Hindlimb muscle (tissue), 1 donor: ENCODE measurements around the gene SIL1. TPM values are rescaled to one million over a fixed set of nuclear protein-coding genes. Genes with fewer than 3 reads are reported as not detected.
"Not testable (repeated sequence)": the region's sequence is repeated elsewhere in the genome, so short reads cannot be mapped to it uniquely, and the experiment has no call there.

Source experiments
- DNase-seq: peaks from one replicate; pipeline ENCODE4 v3.0.0-alpha.2; 2013
- polyA plus RNA-seq: library from polyadenylated mRNA; unstranded; fragments of 120-200 nt; gene quantifications from one replicate; pipeline ENCODE4 v1.2.1, GENCODE V29; 2013; ENCODE audit not compliant: insufficient read length

Gene SIL1
- polyA plus RNA-seq, 1 donor: 27.9 TPM

DNA sequence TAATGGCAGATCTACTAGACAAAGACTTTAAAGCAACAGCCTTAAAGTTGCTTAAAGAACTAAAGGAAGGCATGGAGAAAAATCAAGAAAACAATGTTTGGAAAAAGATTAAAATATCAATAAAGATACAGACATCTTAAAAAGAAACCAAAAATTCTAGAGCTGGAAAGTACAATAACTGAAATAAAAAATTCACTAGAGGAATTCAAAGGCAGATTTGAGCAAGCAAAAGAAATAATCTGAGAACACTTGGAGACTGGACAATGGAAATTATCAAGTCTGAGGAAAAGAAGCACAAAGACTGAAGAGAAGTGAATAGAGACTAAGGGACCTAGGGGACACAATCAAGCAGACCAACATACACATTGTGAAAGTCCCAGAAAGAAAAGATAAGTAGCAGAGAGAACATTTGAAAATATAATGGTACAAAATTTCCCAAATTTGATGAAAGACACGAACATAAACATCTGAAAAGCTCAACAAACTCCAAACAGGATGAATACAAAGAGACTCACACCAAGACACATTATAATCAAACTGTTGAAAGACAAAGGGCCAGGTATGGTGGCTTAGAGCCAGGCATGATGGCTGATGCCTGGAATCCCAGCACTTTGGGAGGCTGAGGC lies 26.3 kb downstream of the SIL1 start:
- DNase-seq: no peak

DNA sequence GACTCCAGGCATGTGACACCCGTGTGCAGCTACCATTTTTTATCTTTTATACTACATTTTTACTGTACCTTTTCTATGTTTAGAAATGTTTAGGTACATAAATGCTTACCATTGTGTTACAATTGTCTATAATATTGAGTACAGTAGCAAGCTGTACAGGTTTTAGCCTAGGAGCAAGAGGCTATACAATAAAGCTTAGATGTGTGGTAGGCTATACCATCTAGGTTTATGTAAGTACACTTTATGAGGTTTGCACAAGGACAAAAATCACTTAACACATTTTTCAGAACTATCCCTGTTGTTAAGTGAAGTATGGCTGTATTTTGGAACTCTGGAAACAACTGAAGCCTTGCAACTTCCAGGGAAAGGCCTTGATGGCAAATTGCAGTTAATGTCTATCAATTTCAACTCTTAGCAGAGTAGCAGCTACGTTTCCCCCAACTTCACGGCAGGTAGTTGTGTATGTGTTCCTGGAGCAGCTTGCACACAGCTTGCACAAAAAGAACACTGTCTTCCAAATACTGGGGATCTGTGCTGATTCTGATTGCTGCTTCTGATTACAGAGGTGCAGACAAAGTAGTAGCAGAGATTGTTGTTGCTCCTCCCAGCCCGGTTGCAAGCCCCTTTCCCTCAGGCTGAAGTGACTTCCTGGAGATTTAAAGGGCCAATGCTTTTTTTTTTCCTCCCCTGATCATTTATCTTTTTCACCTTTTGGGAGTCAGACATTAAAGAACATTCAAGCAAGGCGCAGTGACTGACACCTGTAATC lies 30.0 kb downstream of the SIL1 start:
- no peak for DNase-seq

- DNase-seq: no peak
Measured at GRCh38 chr5:139167533-139167932, 30.6 kb downstream of the SIL1 start.

GRCh38 chr5:139167063-139167462 lies 31.1 kb downstream of the SIL1 start:
- no peak for DNase-seq

DNA sequence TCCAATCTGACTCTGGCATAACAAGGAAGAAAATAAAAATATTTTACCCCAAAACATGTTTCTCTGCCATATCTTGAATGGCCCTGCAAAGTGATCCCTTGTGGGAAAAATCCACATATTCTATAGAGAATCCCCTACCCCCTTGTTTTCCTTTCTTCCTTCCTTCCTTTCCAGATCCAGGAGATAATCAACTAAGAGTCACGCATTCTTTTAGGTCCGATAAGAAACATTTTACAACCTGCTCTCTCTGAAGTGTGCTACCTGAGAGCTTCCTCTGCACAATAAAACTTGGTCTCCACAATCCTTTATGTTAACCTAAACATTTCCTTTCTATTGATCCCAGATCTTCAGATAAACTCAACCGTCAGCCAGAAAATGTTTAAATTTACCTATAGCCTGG lies 33.3 kb downstream of the SIL1 start:
- not testable (repeated sequence) for DNase-seq

DNA sequence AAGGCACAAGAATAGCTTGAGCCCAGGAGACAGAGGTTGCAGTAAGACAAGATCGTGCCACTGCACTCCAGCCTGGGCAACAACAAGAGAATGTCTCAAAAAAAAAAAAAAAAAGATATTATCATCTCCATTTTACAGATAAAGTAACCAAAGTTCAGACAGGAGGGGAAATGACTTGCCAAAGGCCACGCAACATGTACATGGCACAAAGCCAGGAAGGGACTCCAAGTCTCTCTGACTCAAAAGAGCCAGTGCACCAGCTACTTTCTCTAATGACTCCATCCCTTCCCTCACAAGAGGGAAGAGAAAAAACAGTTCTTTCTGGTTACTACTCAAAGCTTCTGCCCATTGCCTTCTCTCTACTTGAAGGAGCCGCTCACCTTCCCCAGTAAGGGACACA lies 34.1 kb downstream of the SIL1 start:
- DNase-seq: no peak

DNA sequence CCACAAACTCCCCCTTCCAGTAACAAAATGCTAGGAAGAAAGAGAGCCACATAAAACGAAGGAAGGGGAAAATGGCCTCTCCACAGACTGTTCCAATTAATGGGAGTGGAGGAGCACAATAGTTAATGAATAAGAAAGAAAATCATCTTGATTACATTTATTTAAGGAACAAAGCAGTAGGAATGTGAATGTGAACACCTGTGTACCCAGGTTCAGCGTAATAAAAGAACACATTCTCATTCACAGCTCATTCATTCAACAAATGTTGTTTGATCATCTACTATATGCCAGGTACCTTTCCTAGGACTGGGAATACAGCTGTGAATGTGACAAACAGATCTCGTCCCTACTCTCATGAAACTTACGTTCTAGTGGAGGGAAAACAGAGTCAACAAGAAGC lies 35.7 kb downstream of the SIL1 start:
- DNase-seq: no peak

DNA sequence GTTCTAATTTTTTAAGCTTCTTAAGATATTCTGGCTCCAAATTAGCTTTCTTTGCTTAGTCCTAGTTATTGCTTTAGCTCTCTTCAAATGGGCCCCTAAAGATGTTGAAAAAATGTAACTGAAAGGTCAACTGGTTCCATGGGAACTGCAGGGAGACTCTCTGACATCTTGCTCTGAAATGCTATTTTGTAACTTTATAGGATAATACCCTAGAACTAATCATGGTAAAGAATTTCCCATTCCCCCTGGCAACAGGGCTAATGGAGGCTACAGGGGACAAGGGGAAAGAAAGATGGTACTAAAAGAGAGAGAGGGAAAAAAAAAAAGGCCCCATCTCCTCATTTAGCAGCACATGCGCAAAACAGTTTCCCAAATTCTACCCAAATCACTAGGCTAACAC lies 39.4 kb downstream of the SIL1 start:
- no peak for DNase-seq

GRCh38 chr5:139157556-139157955 lies 40.6 kb downstream of the SIL1 start:
- DNase-seq: no peak

DNA sequence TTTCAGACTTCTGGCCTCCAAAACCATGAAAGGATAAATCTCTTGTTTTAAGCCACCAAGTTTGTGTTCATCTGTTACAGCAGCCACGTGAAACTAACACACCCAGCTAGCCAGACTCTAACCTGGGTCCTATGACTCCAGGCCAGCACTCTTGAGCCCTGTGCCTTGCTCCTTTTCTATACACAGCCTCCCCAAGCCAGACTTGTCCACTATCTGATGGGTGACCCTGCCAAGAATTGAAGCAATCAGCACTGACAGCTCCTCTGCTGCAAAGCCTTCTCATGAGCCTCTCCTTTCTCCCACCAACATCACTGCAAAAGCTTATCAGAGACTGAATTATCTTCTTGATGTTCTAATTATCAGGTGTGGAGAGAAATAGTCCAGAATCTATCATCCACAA lies 41.4 kb downstream of the SIL1 start:
- no peak for DNase-seq

GRCh38 chr5:139155333-139155732 lies 42.8 kb downstream of the SIL1 start:
- no peak for DNase-seq

DNA sequence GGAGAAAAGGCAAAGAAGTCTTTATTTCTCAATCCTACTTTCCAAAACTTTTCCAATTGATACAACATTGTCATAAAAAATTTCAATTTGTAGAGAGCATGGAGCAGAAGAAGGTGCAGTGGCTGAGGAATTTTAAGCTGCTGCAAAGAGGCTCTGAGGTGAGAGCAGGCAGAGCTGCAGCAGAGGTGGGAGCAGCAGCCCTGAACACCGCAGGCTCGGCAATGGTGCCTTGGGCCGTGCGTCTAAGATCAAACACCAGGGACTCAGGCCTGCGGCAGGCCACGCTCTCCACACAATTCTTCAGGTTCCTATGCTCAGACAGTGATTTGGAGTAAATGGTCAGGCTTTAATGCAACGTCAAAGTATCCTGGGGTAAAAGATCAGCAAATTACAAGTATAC lies 46.3 kb downstream of the SIL1 start:
- DNase-seq: no peak

- DNase-seq: no peak
Measured at GRCh38 chr5:139150367-139150999, 47.7 kb downstream of the SIL1 start.

- DNase-seq: no peak
Measured at GRCh38 chr5:139149477-139150199, 48.5 kb downstream of the SIL1 start.

- no peak for DNase-seq
Measured at GRCh38 chr5:139148986-139149385, 49.2 kb downstream of the SIL1 start.

DNA sequence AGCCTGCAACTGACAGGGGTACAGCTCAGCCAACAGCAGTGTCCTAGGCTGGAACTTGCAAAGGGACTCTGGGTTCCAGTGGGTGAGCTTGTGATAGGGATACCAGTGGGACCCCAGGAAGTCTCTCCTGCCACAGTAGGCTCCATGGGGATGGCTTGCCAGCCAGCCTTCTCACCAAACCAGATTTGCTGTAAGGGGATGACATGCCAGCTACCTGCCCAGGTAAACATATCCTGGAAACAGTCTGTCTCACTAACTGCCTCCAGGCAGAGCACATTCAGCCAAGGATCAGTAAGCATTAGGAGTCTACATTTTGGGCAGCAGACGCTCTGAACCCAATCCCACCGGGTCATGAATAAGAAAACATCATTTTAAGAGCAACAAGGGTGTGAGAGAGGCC lies 49.9 kb downstream of the SIL1 start:
- DNase-seq: no peak

GRCh38 chr5:139147483-139148087 lies 50.6 kb downstream of the SIL1 start:
- no peak for DNase-seq

DNA sequence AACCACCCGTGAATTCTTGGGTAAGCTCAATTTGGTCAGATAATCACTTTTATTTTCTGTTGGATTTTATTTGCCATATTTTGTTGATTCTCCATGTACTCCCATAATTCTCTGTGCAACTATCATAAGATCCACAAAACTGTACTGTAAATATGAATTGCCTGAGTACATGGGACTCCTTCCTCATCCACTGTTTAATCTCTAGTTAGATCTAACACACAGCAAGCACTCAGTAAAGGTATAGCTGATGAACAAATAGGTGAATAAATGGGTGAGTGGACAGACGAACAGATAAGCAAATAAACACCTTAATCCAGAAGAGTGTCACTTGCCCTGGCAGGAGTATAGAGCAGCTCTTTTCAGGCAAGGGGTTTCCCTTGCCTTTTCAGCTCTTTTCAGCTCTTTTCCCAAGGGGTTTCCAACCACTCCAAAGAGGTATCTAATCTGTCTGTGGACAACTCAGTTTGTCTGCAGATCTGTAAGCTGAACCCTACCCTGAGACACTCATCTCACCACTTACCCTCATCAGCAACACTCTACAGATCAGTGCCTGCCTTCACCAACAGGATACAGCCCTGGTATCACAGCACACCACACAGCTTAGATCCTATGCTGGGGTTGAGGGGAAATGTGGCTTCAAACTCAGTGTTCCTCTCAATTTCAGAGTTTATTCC lies 51.2 kb downstream of the SIL1 start:
- DNase-seq: no peak

- DNase-seq: peak; percentile 57
Measured at GRCh38 chr5:139141446-139142204, 56.5 kb downstream of the SIL1 start.

DNA sequence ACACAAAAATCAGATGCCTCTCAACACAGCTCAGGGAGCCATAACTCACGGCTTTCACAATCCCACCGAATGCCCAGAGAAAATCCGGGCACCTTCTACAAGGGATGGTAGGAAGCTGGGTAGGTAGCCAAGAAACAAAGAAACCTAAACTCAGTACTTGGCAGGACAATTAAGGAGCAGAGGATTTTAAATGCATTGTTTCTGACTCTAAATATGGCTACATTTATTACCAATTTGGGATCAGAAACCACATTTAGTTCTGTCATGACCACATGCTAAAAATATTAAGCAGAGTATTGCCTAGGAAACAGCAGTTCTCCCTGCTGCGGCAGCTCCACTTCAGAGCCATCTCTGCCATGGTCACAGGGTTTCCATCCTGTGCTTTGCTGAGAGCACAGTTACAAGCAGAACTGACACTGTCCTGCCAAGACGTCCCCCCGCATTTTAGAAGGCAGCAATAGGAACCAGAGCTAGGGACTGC lies 57.5 kb downstream of the SIL1 start:
- DNase-seq: peak; percentile 54

DNA sequence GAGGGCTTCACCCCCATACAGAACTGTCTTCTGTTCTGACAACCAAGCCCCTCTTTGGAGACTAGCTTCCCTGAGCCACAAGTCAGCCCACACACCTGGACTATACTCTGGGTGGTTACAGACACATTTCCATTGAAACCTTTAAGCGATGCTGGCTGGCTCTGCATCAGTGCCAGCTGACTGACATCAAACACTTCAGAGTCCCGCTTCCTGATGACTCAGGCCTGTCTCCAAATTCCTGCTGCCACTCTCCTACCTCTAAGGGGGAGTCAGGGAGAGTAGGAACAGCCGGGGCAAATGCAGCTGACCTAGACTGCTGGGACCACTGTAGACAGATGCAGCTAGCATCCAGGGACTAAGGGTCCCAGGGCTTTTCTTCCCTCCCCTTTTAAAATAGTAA lies 59.4 kb downstream of the SIL1 start:
- DNase-seq: peak; percentile 11
